Activated gamma-delta T cell treated with anti-CD3 and anti-CD28 coated beads, Interleukin-2, amount 50 U/mL, for 16 hours (primary cell): ENCODE results near the gene ATRX.

Experiments
- DNase-seq: peaks from one replicate; pipeline ENCODE4 v3.0.0-alpha.2; 2020; ENCODE audit warnings: low read depth

The ATRX gene

GRCh38 chrX:77493677-77494553 lies 292.1 kb downstream of the ATRX start:
- DNase-seq: no peak

- no peak for DNase-seq
Measured at GRCh38 chrX:77484045-77484444, 302.0 kb downstream of the ATRX start.

- DNase-seq: no peak
Measured at GRCh38 chrX:77455437-77455836, 330.6 kb downstream of the ATRX start.
